ENCODE results near the gene FBLIM1. TPM values are rescaled to one million over a fixed set of nuclear protein-coding genes. Genes with fewer than 3 reads are reported as not detected.

The FBLIM1 gene
- total and polyA plus RNA-seq, 11 donors = 31.6 to 103 (median 69.8) TPM

DNA sequence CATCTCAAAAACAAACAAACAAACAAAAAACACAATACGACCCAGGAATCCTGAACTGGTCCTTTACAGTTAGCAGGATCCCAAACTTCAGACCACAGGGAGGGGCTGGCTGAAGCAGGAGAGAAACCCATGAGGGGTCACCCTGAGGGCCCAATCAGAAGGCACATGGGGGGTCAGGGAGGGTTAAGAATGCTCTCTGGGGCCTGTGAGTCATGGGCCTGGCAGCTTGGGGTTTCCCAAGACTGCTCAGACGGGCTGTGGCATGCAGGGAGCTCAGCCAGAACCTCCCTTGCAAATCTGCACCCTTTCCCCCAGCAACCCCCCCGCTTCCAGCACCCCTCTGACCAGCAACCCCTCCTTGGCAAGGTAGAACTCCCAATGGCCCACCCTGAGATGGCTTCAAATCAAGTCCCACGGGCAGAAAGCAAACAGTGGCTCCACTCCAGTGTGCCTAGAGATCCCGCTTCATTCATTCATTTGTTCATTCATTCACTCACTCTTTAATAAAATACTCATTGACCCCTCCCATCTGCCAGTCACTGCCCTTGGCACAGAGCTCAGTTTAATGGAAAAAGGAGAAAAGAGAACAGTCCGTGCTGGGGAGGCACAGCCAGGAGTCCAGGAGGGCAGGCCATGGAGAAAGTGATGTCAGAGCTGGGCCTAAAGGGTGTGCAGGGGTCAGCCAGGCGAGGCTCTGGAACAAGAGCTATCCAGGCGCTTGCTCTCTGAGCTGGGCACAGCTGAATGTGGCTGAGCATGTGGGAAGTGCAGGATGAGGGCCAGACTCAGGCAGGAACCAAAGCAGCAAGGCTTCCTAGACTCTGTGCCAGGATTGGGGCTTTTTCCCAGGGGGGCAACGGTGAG, 40.6 kb downstream of the FBLIM1 start:
- H3K27me3 ChIP-seq = no peaks in the 10 kb centered on the region
- 45 to 71% (median 63%) methylated on average over 7 to 9 of the region's 9 CpGs for WGBS, 4 donors
- no peaks in the 10 kb centered on the region for H3K9me3 ChIP-seq
- peaks cover 0 to 25% (median 11%) of the 10 kb centered on the region in 12 donors for H3K4me1 ChIP-seq
- TF ChIP-seq, protein P1, sequence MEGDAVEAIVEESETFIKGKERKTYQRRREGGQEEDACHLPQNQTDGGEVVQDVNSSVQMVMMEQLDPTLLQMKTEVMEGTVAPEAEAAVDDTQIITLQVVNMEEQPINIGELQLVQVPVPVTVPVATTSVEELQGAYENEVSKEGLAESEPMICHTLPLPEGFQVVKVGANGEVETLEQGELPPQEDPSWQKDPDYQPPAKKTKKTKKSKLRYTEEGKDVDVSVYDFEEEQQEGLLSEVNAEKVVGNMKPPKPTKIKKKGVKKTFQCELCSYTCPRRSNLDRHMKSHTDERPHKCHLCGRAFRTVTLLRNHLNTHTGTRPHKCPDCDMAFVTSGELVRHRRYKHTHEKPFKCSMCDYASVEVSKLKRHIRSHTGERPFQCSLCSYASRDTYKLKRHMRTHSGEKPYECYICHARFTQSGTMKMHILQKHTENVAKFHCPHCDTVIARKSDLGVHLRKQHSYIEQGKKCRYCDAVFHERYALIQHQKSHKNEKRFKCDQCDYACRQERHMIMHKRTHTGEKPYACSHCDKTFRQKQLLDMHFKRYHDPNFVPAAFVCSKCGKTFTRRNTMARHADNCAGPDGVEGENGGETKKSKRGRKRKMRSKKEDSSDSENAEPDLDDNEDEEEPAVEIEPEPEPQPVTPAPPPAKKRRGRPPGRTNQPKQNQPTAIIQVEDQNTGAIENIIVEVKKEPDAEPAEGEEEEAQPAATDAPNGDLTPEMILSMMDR (IDR thresholded peaks at IDR 0.05) = no peak
- no peak for TF ChIP-seq POLR2A (IDR thresholded peaks at IDR 0.05)
- H3K36me3 ChIP-seq = no peaks in the 10 kb centered on the region
- peak in 2 of 5 donors; percentile 43 to 78 for DNase-seq
- peak overlapping the region in 3 of 12 donors; percentile 13 to 43 (median 38) for H3K27ac ChIP-seq
- peak; percentile 66 to 87 (median 72) for ATAC-seq
- H3K4me3 ChIP-seq = no peak overlapping the region
- intact Hi-C loops (cut with DNase I) = loop anchor here in 2 of 10 donors (10.0 kb wide), 2 partner anchors 186 to 256 kb away; no protein-coding TSS in a partner anchor

DNA sequence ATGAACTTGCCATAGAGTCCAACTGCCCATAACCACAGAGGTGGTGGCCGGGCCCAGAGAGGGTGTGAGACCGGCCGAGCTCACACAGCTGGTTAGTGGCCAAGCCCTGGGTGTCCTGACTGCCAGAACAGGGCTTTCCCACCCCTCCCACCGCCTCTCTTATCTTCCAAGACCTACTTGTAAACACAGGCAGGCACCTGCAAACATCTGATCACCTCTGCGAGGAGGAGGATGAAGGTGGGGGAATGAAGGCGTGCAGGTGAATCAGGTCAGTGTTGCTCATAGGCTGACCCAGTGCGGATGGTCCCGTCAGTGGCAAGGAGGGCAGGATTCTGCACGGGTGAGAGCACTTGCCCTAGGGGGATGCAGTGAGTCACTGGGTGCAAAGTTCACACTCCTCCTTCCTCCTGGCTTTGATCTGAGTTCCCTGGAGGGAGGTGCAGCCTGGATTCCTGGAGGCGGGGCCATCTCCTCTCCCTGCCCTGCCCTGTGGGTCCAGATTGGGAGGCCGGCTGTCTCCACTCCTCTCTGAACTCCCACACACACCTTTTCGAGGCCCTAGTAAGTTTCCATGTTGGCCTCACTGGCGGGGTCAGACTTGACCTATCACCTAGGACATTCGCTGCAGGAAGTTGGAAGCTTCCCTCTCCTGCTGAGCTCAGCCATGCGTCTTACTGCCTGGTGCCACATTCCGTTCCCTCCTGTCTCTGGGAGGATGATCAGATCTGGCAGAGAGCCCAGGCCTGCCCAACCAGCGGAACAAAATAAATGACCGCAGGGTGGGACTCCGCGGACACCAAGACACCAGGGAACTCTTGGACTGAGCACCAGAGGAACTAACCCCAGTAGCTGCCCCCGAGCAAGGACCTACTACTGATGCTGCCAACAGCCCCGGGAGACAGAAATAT, 41.6 kb downstream of the FBLIM1 start:
- no peak for TF ChIP-seq POLR2A (IDR thresholded peaks at IDR 0.05)
- TF ChIP-seq, protein P1 (IDR thresholded peaks at IDR 0.05) = no peak
- ATAC-seq (peak; percentile 29 to 55 (median 44)), DNase-seq (peak in 2 of 5 donors; percentile 25 to 54)
- Histone ChIP-seq H3K27me3 (no peaks in the 10 kb centered on the region), H3K4me1 (peaks cover 0 to 25% (median 11%) of the 10 kb centered on the region in 12 donors), H3K9me3 (no peaks in the 10 kb centered on the region), H3K36me3 (no peaks in the 10 kb centered on the region), H3K4me3 (no peak overlapping the region), H3K27ac (peak overlapping the region in 3 of 12 donors; percentile 13 to 43 (median 38))
- WGBS, 4 donors = 44 to 55% (median 45%) methylated on average over 20 to 22 of the region's 22 CpGs
- intact Hi-C loops (cut with DNase I) = loop anchor here in 6 of 10 donors (5.0 to 10.0 kb wide), 6 partner anchors 177 to 257 kb away; partner anchors contain the start of gene ZBTB17 (in 1 of the 6)

GRCh38 chr1:15802234-15802965, 43.8 kb downstream of the FBLIM1 start:
- no peak overlapping the region for H3K27ac ChIP-seq
- no peaks in the 10 kb centered on the region for H3K9me3 ChIP-seq
- ATAC-seq (no peak), DNase-seq (no peak)
- intact Hi-C loops (cut with DNase I) = loop anchor here in 4 of 10 donors (5.0 to 10.0 kb wide), 5 partner anchors 175 to 255 kb away; partner anchors contain the start of gene ZBTB17 (in 1 of the 4)
- H3K36me3 ChIP-seq = no peaks in the 10 kb centered on the region
- 79 to 82% (median 81%) methylated on average over 17 of the region's 17 CpGs for WGBS, 4 donors
- TF ChIP-seq, protein P1 (IDR thresholded peaks at IDR 0.05) = no peak
- no peak for TF ChIP-seq POLR2A (IDR thresholded peaks at IDR 0.05)
- H3K4me1 ChIP-seq = peaks cover 0 to 22% (median 11%) of the 10 kb centered on the region in 12 donors
- no peaks in the 10 kb centered on the region for H3K27me3 ChIP-seq
- H3K4me3 ChIP-seq = no peak overlapping the region
